ENCODE results near the gene OR10J1.

The OR10J1 gene

DNA sequence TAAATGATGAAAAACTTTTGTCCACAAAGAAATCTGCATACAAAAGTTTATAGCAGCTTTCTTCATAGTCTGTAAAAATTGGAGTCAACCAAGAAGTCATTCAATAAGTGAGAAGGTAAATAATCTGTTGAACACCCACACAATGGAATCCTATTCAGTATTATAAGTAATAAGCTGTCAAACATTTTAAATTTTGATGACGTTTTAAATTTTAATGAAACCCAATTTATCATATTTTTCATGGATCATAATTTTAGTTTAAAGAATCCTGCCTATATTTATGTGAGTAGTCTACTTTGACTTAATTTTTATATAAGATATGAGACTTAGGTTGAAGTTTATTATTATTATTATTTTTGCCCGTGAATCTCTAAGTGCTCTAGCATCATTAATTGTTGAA, 20.0 kb downstream of the OR10J1 start:
- DNase-seq (ENCODE audit: low spot score), result no peak
- TF ChIP-seq, protein P1, sequence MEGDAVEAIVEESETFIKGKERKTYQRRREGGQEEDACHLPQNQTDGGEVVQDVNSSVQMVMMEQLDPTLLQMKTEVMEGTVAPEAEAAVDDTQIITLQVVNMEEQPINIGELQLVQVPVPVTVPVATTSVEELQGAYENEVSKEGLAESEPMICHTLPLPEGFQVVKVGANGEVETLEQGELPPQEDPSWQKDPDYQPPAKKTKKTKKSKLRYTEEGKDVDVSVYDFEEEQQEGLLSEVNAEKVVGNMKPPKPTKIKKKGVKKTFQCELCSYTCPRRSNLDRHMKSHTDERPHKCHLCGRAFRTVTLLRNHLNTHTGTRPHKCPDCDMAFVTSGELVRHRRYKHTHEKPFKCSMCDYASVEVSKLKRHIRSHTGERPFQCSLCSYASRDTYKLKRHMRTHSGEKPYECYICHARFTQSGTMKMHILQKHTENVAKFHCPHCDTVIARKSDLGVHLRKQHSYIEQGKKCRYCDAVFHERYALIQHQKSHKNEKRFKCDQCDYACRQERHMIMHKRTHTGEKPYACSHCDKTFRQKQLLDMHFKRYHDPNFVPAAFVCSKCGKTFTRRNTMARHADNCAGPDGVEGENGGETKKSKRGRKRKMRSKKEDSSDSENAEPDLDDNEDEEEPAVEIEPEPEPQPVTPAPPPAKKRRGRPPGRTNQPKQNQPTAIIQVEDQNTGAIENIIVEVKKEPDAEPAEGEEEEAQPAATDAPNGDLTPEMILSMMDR (IDR thresholded peaks at IDR 0.05), result no peak
- Histone ChIP-seq H3K4me3 (no peak overlapping the region), H3K27ac (no peak overlapping the region)

DNA sequence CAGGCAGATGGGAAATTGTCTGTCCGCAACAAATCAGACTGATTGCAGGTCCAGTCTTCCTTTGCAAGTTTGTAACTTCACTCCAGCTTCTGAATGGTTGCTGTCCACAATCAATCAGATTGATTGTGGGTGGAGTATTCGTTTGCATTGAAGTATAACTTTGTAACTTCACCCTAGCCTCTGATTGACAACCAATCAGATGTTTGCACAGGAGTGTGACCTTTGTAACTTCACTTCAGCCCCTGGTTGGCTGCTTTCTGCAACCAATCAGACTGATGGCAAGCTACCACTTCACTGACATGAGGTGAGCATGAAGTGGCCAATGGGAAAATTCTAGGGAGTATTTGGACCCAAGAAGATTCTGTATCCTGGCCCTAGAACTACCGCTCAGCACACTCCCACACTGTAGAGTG, 25.7 kb downstream of the OR10J1 start:
- no peak for DNase-seq (ENCODE audit: low spot score)
- Histone ChIP-seq H3K27ac (no peak overlapping the region), H3K4me3 (no peak overlapping the region)
- TF ChIP-seq, protein P1 (IDR thresholded peaks at IDR 0.05), result no peak

DNA sequence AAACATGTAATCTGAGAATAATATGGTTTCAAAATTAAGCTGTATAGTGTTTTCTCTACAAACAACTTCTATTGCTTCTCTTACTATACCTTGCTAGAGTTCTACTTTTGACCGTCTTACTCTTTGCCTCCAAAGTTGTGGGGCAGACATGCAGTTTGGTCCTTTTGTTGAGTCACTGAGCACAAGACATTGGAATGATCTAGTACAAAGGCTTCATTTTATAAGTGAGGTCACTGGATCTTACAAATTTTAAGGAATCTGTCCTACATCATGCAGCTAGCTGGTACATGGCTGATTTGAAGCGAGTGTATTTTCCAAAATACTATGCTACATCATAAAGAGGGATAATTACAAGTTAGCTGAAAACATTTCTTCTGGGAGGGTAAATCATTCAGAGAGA, 28.8 kb downstream of the OR10J1 start:
- DNase-seq (ENCODE audit: low spot score), result no peak
- TF ChIP-seq, protein P1 (IDR thresholded peaks at IDR 0.05), result no peak

GRCh38 chr1:159469921-159470533, 30.5 kb downstream of the OR10J1 start:
- no peak overlapping the region for H3K4me3 ChIP-seq
- TF ChIP-seq, protein P1 (IDR thresholded peaks at IDR 0.05), result no peak
- H3K27ac ChIP-seq, result peak overlapping the region in 1 of 2 donors; percentile 31
- DNase-seq (ENCODE audit: low spot score), result no peak

More for the DNA sequence above, 28.8 kb downstream of the OR10J1 start:
- H3K4me3 ChIP-seq, result no peak overlapping the region
- no peak overlapping the region for H3K27ac ChIP-seq

- Histone ChIP-seq H3K27ac (no peak overlapping the region), H3K4me3 (no peak overlapping the region)
- TF ChIP-seq, protein P1 (IDR thresholded peaks at IDR 0.05), result no peak
- DNase-seq (ENCODE audit: low spot score), result no peak
Measured at GRCh38 chr1:159473335-159473734, 33.8 kb downstream of the OR10J1 start.

- no peak for DNase-seq (ENCODE audit: low spot score)
- Histone ChIP-seq H3K4me3 (no peak overlapping the region), H3K27ac (no peak overlapping the region)
- TF ChIP-seq, protein P1 (IDR thresholded peaks at IDR 0.05), result no peak
Measured at GRCh38 chr1:159474926-159475325, 35.4 kb downstream of the OR10J1 start.

DNA sequence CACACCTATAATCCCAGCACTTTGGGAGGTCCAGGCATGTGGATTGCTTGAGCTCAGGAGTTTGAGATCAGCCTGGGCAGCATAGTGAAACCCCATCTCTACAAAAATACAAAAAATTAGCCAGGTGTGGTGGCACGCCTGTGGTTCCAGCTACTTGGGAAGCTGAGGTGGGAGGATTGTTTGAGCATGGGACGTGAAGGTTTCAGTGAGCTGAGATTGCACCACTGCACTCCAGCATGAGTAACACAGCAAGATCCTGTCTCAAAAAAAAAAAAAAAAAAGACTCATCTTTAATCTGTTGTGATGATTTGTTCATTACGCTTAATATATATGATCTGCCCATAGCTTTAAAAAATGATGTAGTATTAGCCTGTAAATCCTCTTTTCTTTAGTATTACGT, 44.0 kb downstream of the OR10J1 start:
- no peak for DNase-seq (ENCODE audit: low spot score)
- no peak overlapping the region for H3K4me3 ChIP-seq
- TF ChIP-seq, protein P1 (IDR thresholded peaks at IDR 0.05), result no peak
- H3K27ac ChIP-seq, result no peak overlapping the region
